Tibial nerve (tissue), 4 donors: ENCODE results near the gene FAM120B.

Experiments
- EP300 ChIP-seq, 2 donors: sonication (generic); formaldehyde crosslinking; IDR thresholded peaks; one replicate each; pipeline ENCODE4 v1.6.1; 2017; ENCODE audit warnings: antibody characterized with exemption in 2 of 2, mild to moderate bottlenecking in 1 of 2
- POLR2A ChIP-seq, 2 donors: fragments of 450-650 bp; IDR thresholded peaks; one replicate each; pipeline ENCODE4 v1.6.1; 2017; ENCODE audit warnings: antibody characterized with exemption in 2 of 2, mild to moderate bottlenecking in 2 of 2, moderate library complexity in 2 of 2
- TF ChIP-seq, protein P1 (sequence below), 5 experiments: fragments of 200-600 bp in 3 of 5; fragments of 450-650 bp in 2 of 5; sonication (generic) in 3 of 5; IDR thresholded peaks; one replicate each; pipeline ENCODE4 v1.5.1; 2016 to 2019; ENCODE audit warnings: antibody characterized with exemption in 5 of 5, mild to moderate bottlenecking in 3 of 5, moderate library complexity in 2 of 5

DNA sequence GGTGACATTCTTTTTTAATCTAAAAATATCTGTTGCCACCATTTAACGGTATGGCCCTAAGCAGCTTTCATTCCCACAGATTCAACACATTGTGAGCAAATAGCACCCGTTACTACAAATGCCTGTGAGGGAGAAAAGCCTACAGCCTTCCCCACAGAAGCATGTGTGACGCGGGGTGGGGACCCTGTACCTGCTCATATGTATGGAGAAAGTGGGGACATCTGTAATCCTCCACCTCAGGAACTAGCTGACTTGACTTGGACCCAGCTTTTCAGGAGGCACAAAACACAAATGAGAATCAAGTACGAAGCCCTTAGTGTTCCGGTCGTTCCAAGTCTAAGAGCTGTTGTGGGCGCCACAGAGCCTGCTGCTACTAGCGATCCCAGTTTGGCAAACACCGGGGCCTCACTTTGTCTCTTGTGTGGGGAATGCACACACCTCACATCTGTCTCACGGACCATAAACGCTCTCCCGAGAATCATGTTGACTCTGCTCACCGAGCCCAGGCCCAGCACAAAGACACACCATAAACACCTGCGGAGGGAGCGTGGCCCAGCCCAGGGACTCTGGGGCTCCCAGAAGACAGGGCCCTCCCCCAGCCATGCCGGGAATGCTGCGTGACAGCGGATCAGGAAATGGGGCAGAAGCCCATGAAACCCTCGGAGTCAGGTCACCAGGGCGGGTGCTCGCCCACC, 37.3 kb upstream of the FAM120B start:
- TF ChIP-seq POLR2A (IDR thresholded peaks at IDR 0.05) (no peak), EP300 (IDR thresholded peaks at IDR 0.05) (no peak)
- TF ChIP-seq, protein P1, sequence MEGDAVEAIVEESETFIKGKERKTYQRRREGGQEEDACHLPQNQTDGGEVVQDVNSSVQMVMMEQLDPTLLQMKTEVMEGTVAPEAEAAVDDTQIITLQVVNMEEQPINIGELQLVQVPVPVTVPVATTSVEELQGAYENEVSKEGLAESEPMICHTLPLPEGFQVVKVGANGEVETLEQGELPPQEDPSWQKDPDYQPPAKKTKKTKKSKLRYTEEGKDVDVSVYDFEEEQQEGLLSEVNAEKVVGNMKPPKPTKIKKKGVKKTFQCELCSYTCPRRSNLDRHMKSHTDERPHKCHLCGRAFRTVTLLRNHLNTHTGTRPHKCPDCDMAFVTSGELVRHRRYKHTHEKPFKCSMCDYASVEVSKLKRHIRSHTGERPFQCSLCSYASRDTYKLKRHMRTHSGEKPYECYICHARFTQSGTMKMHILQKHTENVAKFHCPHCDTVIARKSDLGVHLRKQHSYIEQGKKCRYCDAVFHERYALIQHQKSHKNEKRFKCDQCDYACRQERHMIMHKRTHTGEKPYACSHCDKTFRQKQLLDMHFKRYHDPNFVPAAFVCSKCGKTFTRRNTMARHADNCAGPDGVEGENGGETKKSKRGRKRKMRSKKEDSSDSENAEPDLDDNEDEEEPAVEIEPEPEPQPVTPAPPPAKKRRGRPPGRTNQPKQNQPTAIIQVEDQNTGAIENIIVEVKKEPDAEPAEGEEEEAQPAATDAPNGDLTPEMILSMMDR (IDR thresholded peaks at IDR 0.05): no peak
